HepG2 (cell line): Measurements from ENCODE around the gene TUBA4A. TPM values are rescaled to one million over a fixed set of nuclear protein-coding genes. Genes with fewer than 3 reads are reported as not detected.

ENCODE experiments used
- ATM ChIP-seq: fragments of 450-650 bp; IDR thresholded peaks from 2 replicates; pipeline ENCODE4 v1.7.1; 2017; ENCODE audit warnings: mild to moderate bottlenecking, borderline replicate concordance
- MZF1 ChIP-seq: sonication (generic); formaldehyde crosslinking; IDR thresholded peaks from 2 replicates; pipeline ENCODE4 v1.8.1; 2023; ENCODE audit warnings: mild to moderate bottlenecking, missing genetic modification reagents, borderline replicate concordance
- SNAI1 ChIP-seq: sonication (generic); formaldehyde crosslinking; IDR thresholded peaks from 2 replicates; pipeline ENCODE4 v1.5.0; 2020; ENCODE audit warnings: mild to moderate bottlenecking, missing genetic modification reagents, borderline replicate concordance
- YY1 ChIP-seq: IDR thresholded peaks from 2 replicates; pipeline ENCODE4 v1.6.1; 2011; ENCODE audit warnings: low read length, low read depth, moderate library complexity, mild to moderate bottlenecking; ENCODE audit not compliant: insufficient read depth, insufficient replicate concordance
- ZNF547 ChIP-seq: sonication (generic); formaldehyde crosslinking; IDR thresholded peaks from 2 replicates; pipeline ENCODE4 v1.5.1; 2020; ENCODE audit warnings: mild to moderate bottlenecking, missing genetic modification reagents
- ZNF891 ChIP-seq: sonication (generic); formaldehyde crosslinking; IDR thresholded peaks from 2 replicates; pipeline ENCODE4 v1.5.0; 2020; ENCODE audit warnings: mild to moderate bottlenecking, missing genetic modification reagents
- polyA plus RNA-seq, 8 experiments: library from polyadenylated mRNA; depleted of rRNA in 3 of 8; stranded (reverse) in 7 of 8; unstranded in 1 of 8; fragments of >200 nt; fragmentation: Illumina TruSeq in 4 of 8; extraction: Trizol in 4 of 8; gene quantifications; 2 replicates each; pipeline versions ENCODE4 v1.2.1 to v1.2.3, GENCODE V29; 2011 to 2016; ENCODE audit warnings: low read depth in 4 of 8, missing spikeins in 1 of 8, mixed read lengths in 1 of 8; ENCODE audit not compliant: insufficient read depth in 1 of 8
- total RNA-seq, 5 experiments: library from RNA; depleted of rRNA; stranded (reverse); fragments of >200 nt; fragmentation: Illumina TruSeq; extraction: Trizol; gene quantifications; 2 replicates each; pipeline ENCODE4 v1.2.3, GENCODE V29; 2016; ENCODE audit warnings: low read depth in 1 of 5
- TF ChIP-seq, protein P1 (sequence below), 2 experiments: fragments of 450-650 bp in 1 of 2; sonication (generic) in 1 of 2; formaldehyde crosslinking in 1 of 2; IDR thresholded peaks; 2 replicates each; pipeline versions ENCODE4 v1.6.1 to v1.8.0; 2016 to 2022; ENCODE audit warnings: antibody characterized with exemption in 1 of 2, mild to moderate bottlenecking in 1 of 2, missing genetic modification reagents in 1 of 2
- TF ChIP-seq, protein P2 (sequence below): sonication (generic); formaldehyde crosslinking; IDR thresholded peaks from 2 replicates; pipeline ENCODE4 v1.5.0; 2020; ENCODE audit warnings: missing genetic modification reagents
- TF ChIP-seq, protein P3 (sequence below): sonication (generic); formaldehyde crosslinking; IDR thresholded peaks from 2 replicates; pipeline ENCODE4 v1.5.0; 2020; ENCODE audit warnings: mild to moderate bottlenecking, missing genetic modification reagents
- TF ChIP-seq, protein P4 (sequence below): sonication (generic); formaldehyde crosslinking; IDR thresholded peaks from 2 replicates; pipeline ENCODE4 v1.4.0; 2020; ENCODE audit warnings: low read depth, missing genetic modification reagents

TUBA4A gene
- total and polyA plus RNA-seq, 2 of the 13 experiments (the other 11 are each of a cell fraction or from before 2014, with no cell fraction given) = 1.3 to 12.7 TPM

DNA sequence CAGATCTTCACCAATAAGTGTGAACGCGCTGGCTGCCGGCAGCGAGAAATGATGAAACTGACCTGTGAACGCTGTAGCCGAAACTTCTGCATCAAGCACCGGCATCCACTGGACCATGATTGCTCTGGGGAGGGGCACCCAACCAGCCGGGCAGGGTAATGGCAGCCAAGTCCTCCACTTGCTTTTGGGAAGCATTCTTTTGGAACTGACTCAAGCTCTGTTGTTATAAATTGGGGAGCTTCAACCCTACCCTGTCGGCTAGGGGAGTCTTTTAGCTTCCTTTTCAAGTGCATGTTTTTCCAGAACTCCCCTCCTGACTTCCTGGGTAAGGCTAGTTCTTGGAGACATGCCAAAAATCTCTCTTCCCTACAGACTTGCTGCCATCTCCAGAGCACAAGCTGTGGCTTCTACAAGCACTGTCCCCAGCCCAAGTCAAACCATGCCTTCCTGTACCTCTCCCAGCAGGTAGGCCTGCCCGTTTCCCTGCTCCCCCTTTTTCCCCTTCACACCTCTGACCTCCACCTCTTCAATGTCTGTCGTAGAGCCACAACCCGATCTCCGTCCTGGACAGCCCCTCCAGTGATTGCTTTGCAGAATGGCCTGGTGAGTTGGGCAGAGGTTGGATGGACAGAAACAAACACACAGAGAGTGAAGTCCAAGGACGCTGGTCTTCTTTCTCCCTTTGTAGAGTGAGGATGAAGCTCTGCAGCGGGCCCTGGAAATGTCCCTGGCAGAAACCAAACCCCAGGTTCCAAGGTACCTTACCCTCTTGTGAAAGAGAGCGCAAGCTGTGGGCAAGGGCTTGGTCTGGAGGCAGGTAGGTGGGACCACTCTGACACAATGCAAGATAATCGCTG lies 45.6 kb downstream of the TUBA4A start (continued):
- TF ChIP-seq, protein P1, sequence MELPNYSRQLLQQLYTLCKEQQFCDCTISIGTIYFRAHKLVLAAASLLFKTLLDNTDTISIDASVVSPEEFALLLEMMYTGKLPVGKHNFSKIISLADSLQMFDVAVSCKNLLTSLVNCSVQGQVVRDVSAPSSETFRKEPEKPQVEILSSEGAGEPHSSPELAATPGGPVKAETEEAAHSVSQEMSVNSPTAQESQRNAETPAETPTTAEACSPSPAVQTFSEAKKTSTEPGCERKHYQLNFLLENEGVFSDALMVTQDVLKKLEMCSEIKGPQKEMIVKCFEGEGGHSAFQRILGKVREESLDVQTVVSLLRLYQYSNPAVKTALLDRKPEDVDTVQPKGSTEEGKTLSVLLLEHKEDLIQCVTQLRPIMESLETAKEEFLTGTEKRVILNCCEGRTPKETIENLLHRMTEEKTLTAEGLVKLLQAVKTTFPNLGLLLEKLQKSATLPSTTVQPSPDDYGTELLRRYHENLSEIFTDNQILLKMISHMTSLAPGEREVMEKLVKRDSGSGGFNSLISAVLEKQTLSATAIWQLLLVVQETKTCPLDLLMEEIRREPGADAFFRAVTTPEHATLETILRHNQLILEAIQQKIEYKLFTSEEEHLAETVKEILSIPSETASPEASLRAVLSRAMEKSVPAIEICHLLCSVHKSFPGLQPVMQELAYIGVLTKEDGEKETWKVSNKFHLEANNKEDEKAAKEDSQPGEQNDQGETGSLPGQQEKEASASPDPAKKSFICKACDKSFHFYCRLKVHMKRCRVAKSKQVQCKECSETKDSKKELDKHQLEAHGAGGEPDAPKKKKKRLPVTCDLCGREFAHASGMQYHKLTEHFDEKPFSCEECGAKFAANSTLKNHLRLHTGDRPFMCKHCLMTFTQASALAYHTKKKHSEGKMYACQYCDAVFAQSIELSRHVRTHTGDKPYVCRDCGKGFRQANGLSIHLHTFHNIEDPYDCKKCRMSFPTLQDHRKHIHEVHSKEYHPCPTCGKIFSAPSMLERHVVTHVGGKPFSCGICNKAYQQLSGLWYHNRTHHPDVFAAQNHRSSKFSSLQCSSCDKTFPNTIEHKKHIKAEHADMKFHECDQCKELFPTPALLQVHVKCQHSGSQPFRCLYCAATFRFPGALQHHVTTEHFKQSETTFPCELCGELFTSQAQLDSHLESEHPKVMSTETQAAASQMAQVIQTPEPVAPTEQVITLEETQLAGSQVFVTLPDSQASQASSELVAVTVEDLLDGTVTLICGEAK (IDR thresholded peaks at IDR 0.05) = no peak
- TF ChIP-seq, protein P1 (CRISPR knock-in tag; IDR thresholded peaks at IDR 0.05) = 0 out of 2 replicates have a peak, but pooled peaks have one; percentile 62
- TF ChIP-seq ZNF891 (CRISPR knock-in tag) (no peak), YY1 (no peak), SNAI1 (CRISPR knock-in tag) (0 out of 2 replicates have a peak, but pooled peaks have one; percentile 43), ATM (no peak), ZNF547 (CRISPR knock-in tag) (peak; percentile 64), MZF1 (0 out of 2 replicates have a peak, but pooled peaks have one; percentile 34)
- TF ChIP-seq, protein P2, sequence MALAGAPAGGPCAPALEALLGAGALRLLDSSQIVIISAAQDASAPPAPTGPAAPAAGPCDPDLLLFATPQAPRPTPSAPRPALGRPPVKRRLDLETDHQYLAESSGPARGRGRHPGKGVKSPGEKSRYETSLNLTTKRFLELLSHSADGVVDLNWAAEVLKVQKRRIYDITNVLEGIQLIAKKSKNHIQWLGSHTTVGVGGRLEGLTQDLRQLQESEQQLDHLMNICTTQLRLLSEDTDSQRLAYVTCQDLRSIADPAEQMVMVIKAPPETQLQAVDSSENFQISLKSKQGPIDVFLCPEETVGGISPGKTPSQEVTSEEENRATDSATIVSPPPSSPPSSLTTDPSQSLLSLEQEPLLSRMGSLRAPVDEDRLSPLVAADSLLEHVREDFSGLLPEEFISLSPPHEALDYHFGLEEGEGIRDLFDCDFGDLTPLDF (CRISPR knock-in tag) = no peak
- TF ChIP-seq, protein P3, sequence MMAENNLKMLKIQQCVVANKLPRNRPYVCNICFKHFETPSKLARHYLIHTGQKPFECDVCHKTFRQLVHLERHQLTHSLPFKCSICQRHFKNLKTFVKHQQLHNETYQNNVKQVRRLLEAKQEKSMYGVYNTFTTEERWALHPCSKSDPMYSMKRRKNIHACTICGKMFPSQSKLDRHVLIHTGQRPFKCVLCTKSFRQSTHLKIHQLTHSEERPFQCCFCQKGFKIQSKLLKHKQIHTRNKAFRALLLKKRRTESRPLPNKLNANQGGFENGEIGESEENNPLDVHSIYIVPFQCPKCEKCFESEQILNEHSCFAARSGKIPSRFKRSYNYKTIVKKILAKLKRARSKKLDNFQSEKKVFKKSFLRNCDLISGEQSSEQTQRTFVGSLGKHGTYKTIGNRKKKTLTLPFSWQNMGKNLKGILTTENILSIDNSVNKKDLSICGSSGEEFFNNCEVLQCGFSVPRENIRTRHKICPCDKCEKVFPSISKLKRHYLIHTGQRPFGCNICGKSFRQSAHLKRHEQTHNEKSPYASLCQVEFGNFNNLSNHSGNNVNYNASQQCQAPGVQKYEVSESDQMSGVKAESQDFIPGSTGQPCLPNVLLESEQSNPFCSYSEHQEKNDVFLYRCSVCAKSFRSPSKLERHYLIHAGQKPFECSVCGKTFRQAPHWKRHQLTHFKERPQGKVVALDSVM = no peak
- TF ChIP-seq, protein P4, sequence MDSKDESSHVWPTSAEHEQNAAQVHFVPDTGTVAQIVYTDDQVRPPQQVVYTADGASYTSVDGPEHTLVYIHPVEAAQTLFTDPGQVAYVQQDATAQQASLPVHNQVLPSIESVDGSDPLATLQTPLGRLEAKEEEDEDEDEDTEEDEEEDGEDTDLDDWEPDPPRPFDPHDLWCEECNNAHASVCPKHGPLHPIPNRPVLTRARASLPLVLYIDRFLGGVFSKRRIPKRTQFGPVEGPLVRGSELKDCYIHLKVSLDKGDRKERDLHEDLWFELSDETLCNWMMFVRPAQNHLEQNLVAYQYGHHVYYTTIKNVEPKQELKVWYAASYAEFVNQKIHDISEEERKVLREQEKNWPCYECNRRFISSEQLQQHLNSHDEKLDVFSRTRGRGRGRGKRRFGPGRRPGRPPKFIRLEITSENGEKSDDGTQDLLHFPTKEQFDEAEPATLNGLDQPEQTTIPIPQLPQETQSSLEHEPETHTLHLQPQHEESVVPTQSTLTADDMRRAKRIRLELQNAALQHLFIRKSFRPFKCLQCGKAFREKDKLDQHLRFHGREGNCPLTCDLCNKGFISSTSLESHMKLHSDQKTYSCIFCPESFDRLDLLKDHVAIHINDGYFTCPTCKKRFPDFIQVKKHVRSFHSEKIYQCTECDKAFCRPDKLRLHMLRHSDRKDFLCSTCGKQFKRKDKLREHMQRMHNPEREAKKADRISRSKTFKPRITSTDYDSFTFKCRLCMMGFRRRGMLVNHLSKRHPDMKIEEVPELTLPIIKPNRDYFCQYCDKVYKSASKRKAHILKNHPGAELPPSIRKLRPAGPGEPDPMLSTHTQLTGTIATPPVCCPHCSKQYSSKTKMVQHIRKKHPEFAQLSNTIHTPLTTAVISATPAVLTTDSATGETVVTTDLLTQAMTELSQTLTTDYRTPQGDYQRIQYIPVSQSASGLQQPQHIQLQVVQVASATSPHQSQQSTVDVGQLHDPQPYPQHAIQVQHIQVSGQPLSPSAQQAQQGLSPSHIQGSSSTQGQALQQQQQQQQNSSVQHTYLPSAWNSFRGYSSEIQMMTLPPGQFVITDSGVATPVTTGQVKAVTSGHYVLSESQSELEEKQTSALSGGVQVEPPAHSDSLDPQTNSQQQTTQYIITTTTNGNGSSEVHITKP = peak; percentile 94
